CD4-positive, alpha-beta T cell treated with Interleukin-15 for 1 hour (primary cell): ENCODE data around the gene ENO3.

Source experiments
- DNase-seq: peaks from one replicate; pipeline ENCODE4 v3.0.0-alpha.2; 2020

ENO3 gene

DNA sequence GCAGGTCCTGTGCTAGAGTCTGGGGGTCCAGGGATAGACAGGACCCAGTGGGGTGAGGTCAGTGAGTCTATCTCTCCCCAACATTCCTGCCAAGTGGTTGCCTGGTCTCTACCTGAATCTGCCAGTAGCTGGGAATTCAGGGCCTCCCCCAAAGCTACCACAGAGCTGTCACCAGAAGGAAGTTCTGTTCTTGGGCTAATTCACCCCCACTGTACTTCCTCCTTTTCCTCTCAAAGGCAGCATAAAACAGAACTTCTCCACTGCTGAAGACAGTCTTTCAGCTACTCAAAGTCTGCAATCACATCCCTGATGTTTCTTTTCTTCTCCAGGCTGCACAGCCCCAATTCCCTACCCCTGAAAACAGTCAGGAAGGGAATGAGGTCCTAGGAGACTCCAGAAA lies 27.8 kb downstream of the ENO3 start:
- no peak for DNase-seq

DNA sequence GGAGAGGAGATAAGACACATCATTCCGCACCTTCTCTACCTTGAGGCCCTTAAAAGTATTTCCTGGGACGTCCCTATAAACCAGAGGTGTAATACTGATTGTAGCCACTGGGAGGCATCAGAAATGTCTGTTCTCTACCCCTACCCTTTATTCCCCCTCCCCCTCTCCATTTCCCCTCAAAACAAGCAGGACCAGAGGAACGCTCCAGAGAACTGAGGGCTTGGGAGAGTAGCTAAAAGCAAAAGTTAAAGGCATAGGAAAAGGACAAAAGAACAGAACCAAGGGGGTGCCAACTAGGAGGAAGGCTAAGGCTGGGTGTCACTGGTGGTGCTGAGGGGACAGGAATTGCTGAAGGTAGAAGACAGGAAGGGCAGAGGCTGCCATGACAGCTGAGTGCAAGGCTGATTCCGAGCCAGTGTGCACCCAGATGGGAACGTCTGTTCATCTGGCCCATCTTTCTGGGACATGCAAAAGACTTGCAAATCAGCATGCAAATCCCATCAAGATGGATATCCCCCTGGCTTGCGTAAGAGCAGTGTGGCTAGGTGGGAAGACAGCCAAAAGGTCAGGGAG lies 29.8 kb downstream of the ENO3 start:
- DNase-seq = no peak

DNA sequence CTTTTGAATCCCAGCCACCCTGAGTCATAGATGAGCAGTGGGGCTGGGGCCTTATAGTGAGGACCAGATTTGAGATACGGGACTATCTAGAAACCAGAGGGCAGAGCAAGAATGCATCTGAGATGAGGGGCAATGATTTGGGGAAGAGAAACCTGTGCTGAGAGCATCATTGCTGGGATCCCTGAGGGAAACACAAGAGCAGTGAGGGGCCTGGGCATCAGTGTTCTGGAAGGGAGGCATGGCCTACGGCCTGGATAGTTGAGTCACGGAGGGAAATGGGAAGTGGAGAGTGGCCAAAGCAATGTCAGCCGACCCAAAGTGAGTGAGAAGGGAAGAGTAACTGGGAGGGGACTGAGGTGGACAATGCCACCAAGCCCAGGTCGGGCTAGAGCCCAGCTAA lies 31.4 kb downstream of the ENO3 start:
- no peak for DNase-seq

DNA sequence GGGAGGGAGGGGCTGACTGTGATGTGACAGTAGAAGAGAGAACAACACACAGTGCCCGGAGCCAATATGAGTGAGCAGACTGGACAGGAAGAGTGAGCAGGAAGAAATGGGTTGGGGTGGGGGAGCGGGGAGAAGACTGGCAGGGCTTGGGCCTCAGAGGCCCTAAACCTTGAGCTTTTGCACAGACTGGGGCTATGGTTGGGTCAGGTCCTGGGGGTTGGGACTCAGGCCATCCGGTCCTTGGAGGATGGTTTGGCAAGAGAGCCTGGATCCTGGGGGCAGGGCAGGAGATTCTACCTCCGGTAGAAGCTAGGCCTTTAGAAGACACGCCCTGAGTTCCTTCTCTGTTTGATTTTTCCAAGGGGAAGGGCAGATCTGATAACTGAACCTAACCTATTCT lies 35.5 kb downstream of the ENO3 start:
- DNase-seq = no peak

DNA sequence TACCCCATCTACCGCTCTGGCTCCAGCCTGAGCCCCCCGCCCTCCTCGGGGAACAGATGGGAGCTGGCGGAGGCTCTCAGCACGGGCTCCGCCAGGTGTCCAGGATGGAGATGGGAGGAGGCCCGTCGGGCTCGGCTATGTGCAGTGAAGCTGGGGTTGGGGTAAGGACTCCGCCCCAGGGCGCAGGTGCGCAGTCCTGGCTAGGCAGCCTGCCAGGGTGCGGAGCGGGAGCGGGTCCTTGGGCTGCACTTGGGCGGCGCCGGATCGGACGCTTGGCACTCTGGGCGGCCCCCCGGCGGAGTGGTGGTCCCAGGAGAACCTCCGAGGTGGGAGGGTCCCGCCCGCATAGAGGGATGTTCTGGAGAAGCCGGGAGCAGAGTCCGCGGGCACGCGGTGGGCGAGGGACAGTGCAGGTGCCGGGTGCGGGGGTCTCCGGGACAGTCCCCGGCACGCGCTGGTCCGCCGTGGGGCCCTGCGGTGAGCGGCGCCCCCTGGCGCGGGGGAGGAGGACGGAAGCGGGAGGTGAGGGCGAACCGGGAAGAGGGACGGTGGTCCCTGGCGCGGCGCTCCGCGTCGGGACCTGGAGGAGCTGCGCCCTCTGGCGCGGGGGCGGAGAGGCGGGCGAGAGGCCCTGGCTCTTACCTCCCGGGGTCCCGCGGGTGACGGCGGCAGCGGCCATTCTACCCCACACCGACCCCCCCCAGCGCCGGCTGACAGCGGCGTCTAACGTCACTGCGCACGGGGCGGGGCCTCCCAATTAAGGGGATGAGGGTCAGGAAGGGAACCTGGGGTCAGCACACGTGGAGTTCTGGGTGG lies 36.2 kb downstream of the ENO3 start, which contains the start of gene CAMTA2:
TSS of gene CAMTA2 (minus strand) at position 725 of the 816 bp plus-strand sequence. CDS start 1,453 bp downstream, outside the sequence.
- peak; percentile 85 for DNase-seq

DNA sequence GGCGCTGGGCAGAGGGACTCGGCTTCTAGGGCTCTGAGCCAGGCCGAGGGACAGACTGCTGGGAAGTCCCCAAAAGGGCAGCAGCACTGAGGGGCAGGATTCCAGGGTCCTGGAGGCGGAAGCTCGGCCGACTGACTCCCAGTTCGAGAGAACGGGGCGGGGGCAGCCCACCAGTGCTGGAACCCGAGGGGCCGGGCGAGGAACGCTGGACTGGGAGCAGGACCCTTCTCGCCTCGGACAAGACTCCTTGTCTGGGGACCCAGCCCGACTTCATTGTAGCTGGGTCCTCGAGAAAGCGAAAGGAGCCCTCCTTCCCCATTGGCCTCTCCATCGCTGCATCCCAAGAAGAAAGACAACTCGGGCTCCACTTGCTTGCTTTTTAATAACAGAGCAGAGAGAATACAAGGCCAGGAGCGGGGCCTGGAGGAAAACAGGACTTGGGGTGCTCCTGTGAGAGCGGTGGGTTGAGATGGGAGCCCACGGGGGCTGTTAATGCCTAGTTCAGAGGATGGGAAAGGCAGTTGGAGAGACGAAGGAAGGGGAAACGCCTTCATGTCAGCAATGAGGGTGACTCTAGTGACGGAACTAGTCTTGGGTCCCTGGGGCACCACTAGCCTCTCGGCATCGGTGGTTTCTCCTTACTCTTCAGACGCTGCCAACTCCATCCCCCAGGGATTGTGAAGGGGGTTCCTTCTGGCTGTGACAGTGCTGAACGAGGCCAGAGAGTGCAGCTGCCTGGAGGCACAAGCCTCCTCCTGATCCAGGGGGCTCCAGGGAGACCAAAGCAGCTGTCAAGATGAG lies 37.0 kb downstream of the ENO3 start:
- DNase-seq = no peak

DNA sequence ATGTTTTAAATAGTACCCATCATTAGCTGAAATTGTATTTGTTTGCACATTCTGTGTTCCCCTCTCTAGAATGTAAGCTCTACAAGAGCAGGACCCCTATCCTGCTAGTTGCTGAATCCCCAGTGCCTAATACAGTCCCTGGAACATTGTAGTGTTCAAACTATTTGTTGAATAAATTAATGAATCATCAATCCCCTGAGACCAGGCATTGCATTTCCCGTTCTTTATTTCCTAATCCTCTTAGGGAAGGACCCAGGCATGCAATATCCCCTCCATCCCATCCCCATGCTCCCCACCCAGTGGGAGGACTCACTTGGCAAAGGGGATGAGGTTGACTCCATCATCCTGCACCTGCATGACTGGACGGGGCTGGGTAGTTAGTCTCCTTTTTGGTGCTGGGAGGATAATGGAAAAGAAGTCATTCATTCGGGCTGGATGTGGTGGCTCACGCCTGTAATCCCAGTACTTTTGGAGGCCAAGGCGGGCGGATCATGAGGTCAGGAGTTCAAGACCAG lies 43.2 kb downstream of the ENO3 start:
- no peak for DNase-seq

DNA sequence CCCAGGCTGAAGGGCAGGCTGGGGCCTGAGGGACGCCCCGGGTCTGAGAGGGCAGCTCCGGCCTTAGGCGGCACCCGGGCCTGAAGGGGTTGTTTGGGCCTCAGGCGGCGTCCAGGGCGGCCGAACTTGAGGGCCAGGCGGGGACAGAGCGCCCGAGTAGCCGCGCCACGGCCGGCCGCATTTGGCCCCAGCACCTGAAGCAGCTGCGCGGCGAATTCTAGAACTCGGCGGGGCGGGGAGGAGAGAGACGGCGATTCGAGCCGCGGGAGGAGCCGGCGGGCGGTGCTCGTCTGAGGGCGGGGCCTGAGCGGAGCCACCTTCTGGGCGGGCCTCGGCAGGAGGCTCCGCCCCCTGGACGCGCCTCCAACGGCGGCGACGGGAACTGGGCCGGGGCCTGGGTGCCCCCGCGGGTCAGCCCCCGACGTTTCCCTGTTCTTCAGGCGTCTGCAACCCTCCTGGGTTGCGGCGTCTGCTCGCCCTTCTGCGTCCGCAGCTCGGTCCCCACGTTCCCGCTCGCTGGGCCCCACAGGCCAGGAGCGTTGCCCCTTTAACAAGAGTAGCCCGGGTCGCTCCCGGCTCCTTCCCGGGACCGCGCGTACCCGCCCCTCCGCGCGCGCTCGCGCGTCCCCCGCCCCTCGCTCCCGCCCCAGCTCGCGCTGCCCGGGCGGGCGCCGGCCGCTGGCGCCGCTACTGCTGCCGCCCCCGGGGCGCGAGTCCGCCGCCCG lies 46.5 kb downstream of the ENO3 start, which contains the start of the genes INCA1 and KIF1C:
TSS of gene INCA1 (minus strand) at position 221 of the 725 bp plus-strand sequence. CDS start 3,085 bp downstream, outside the sequence.
TSS of gene KIF1C (plus strand) at position 649 of the 725 bp plus-strand sequence. CDS start 2,297 bp downstream, outside the sequence.
- peak; percentile 89 for DNase-seq

DNA sequence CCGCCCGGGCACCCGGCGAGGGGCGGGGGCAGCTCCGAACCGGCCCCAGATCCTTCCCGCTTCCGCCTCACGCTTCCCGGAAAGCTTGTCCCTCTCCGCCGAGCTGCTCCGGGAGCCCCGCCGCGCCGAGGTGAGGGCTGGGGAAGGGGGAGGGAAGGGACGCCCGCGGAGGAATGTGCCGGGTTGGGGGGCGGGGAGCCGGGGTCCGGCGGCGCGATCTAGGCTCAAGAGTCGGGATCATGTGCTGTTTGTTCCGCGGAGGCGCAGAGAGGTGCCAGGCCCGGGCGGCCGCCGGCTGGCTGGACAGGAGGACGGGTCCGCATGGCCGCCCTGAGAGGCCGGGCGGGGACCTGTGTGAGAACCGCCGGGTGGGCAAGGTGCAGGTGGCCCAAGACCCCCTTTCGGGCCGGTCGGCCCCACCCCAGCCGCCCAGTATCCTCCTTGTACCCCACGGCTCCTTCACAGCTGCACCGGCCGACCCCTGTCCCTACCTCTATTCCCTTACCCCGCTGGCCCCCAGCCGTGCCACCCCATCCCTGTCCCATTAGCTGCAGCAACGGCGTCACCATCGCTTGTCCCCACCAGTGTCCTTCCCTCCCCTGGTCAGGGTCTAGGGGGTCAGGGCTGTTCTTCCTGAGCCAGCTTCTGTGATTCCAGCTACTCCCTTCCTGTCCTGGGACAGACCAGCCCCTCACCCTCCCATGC lies 47.3 kb downstream of the ENO3 start:
- DNase-seq = no peak

DNA sequence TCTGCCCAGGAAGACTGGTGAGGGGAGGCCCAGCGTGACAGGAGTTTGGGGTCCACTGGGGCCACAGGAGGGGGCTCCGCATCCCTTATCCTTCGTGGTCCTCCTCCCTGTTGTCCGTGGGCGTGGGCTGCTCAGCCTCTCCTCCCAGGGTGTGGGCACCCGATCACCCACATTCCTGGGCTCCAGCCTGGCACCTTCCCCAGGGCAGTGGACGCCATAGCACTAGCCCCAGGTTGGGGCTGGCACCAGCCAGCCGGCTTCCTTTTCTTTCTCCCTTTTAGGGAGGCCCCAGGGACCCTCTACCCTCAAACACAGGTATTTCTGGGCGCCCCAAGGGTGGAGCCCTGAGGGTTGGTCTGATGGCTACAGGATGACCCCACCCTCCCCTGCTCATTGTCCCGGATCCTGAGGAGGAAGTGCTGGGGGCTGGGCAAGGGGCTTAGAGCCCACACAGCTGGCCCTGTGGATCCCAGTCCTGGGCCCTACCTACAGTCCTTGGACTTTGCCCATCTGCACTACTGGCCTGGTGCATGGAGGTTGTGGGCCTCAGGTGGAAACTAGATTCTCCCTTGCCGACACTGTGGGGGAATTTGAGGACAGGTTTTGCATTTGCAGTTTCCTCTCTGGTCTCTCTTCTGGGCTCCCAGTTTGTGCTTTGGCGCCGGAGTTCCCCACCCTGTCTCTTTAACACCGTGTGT lies 48.0 kb downstream of the ENO3 start:
- no peak for DNase-seq

DNA sequence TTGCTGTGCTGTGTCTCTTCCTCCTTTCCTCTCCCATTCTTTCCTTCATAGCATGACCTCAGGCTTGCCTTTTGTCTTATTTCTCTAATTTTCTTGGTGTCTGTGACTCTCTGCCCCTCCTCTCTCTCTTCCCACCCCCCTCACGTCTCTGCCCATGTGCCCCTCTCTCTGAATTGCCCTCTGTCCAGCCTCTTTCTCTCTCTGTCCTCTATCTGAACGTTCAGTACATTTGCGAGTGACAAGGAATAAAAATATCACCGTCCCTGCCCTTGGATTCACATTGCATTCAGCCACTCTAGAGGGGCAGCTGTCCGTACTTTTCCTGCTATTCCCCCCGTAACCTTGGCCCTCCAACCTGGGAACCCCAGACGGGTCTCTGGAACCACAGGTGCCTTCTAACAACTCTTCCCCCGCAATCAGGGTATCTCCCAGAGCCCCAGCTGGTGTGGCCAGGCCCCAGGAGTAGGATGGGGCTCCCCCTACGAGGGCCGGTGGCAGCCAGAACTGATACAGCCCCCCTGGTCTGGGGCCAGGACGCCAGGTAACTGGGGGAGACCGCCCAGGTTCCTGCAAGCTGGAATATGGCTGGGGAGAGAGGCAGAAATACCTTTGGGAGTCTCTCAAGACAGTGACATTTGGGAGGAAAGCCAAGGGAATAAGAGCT lies 48.6 kb downstream of the ENO3 start:
- no peak for DNase-seq

DNA sequence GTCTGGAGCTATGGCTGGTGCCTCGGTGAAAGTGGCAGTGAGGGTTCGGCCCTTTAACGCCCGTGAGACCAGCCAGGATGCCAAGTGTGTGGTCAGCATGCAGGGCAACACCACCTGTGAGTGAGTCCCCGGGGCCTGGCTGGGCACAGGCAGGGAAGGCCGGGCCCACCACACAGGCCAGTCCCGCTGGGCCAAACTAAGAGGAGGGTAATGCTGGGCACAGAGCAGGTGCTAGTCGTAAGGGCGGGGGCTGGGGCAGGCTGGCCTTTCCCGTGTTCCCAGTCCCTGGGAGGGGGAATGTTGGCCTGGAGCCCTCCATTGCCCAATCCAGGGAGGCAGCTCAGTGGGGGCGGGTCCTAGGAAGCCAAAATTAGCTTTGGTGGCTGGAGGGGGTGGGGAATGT lies 49.3 kb downstream of the ENO3 start:
- no peak for DNase-seq

DNA sequence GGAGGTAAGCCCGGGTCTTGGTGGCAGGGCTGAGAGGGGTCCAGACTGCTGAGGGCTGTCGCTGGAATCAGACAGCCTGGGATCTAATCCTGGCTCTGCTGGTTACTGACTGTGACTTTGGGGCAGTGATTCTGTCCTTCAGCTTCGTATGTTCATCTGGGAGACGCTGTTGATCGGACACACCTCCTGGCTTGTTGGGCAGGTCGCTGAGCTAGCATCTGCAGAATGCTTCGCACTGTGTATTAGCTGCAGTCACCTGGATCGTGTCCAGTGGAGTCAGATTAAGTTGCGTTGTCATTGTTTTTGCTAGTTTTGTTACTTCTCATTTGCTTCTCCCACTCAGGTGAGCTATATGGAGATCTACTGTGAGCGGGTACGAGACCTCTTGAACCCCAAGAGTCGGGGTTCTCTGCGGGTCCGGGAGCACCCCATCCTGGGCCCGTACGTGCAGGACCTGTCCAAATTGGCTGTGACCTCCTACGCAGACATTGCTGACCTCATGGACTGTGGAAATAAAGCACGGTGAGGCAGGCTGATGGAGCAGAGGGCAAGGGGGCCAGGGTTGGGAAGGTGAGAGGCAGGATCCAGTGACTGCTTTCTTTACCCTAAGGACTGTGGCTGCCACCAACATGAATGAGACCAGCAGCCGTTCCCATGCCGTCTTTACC lies 51.3 kb downstream of the ENO3 start:
- DNase-seq = no peak

DNA sequence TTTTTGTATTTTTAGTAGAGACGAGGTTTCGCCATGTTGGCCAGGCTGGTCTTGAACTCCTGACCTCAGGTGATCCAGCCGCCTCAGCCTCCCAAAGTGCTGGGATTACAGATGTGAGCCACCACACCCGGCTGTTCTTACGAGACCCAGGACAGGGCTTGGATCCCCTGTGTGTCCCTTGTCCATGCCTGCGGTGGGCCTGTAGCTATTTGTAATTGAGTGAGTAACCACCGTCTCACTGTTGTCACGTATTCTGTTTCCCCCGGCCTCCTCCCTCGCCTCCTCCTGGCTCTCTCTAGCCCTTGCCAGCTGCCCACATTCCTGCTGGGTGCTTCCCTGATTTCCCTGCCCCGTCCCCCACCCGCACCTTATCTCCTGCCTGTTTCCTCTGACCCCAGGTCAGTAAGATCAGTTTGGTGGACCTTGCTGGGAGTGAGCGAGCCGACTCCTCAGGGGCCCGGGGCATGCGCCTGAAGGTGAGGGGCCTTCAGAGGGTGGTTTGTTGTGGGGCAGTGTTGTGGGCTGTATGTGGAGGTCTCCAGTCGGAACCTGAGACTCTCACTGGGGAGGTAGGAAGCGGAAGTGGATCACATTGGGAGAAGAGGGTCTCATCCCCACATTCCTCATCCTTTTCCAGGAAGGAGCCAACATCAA lies 52.4 kb downstream of the ENO3 start:
- no peak for DNase-seq
